ENCODE results near the gene ZNF653.

- TF ChIP-seq EZH2 (IDR thresholded peaks at IDR 0.05; ENCODE audit: borderline replicate concordance, insufficient read depth, low read depth, low read length, poor library complexity, severe bottlenecking): no peak
- TF ChIP-seq, protein P1, sequence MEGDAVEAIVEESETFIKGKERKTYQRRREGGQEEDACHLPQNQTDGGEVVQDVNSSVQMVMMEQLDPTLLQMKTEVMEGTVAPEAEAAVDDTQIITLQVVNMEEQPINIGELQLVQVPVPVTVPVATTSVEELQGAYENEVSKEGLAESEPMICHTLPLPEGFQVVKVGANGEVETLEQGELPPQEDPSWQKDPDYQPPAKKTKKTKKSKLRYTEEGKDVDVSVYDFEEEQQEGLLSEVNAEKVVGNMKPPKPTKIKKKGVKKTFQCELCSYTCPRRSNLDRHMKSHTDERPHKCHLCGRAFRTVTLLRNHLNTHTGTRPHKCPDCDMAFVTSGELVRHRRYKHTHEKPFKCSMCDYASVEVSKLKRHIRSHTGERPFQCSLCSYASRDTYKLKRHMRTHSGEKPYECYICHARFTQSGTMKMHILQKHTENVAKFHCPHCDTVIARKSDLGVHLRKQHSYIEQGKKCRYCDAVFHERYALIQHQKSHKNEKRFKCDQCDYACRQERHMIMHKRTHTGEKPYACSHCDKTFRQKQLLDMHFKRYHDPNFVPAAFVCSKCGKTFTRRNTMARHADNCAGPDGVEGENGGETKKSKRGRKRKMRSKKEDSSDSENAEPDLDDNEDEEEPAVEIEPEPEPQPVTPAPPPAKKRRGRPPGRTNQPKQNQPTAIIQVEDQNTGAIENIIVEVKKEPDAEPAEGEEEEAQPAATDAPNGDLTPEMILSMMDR (IDR thresholded peaks at IDR 0.05): no peak
Measured at GRCh38 chr19:11473725-11474124, 31.9 kb downstream of the ZNF653 start.
